Peyer's patch (tissue), 4 donors: ENCODE results near the gene RERE. TPM values are rescaled to one million over a fixed set of nuclear protein-coding genes. Genes with fewer than 3 reads are reported as not detected.

Source experiments
- DNase-seq, 3 donors: peaks; one replicate each; pipeline ENCODE4 v3.0.0-alpha.2; 2017 to 2019
- H3K27ac ChIP-seq, 4 donors: fragments of 200-600 bp; sonication (generic); one replicate each; pipeline ENCODE4 v1.5.1; 2016 to 2019
- H3K27me3 ChIP-seq, 2 donors: fragments of 200-600 bp; sonication (generic); one replicate each; pipeline ENCODE4 v1.5.1; 2019
- H3K36me3 ChIP-seq, 3 donors: fragments of 200-600 bp; sonication (generic); one replicate each; pipeline ENCODE4 v1.5.1; 2016 to 2019
- H3K4me1 ChIP-seq, 4 donors: fragments of 200-600 bp; sonication (generic); one replicate each; pipeline ENCODE4 v1.5.1; 2016 to 2019
- H3K4me3 ChIP-seq, 4 donors: fragments of 200-600 bp; sonication (generic); 1 replicate in 3 of 4; 2 replicates in 1 of 4; pipeline ENCODE4 v1.5.1; 2016 to 2019; ENCODE audit warnings: mild to moderate bottlenecking in 1 of 4
- H3K9me3 ChIP-seq, 4 donors: fragments of 200-600 bp; sonication (generic); one replicate each; pipeline ENCODE4 v1.5.1; 2016 to 2019; ENCODE audit warnings: mild to moderate bottlenecking in 1 of 4
- CTCF ChIP-seq, 6 experiments: fragments of 450-650 bp in 4 of 6; fragments of 200-600 bp in 2 of 6; sonication (generic) in 1 of 6; IDR thresholded peaks; one replicate each; pipeline ENCODE4 v1.5.1; 2017 to 2019; ENCODE audit warnings: antibody characterized with exemption in 6 of 6, mild to moderate bottlenecking in 3 of 6, moderate library complexity in 1 of 6
- POLR2A ChIP-seq, 2 donors: fragments of 450-650 bp; IDR thresholded peaks; one replicate each; pipeline ENCODE4 v1.5.1; 2017; ENCODE audit warnings: antibody characterized with exemption in 2 of 2, mild to moderate bottlenecking in 2 of 2, moderate library complexity in 2 of 2
- total RNA-seq, 4 donors: library from RNA; depleted of rRNA; stranded (reverse); fragments of >200 nt; gene quantifications; one replicate each; pipeline ENCODE4 v1.1.0, GENCODE V29; 2016

Gene RERE
- total RNA-seq, 4 donors from 2014 or later: 98.5 to 528 (median 110) TPM

- Histone ChIP-seq H3K36me3 (peaks cover 0 to 6% (median 0%) of the 10 kb centered on the region in 3 donors), H3K9me3 (no peaks in the 10 kb centered on the region), H3K4me1 (peaks cover 0 to 11% (median 0%) of the 10 kb centered on the region in 4 donors), H3K4me3 (no peak overlapping the region), H3K27ac (no peak overlapping the region), H3K27me3 (no peaks in the 10 kb centered on the region)
- DNase-seq: no peak
- TF ChIP-seq CTCF (IDR thresholded peaks at IDR 0.05) (no peak), POLR2A (IDR thresholded peaks at IDR 0.05) (no peak)
Measured at GRCh38 chr1:8651236-8651890, 166.1 kb downstream of the RERE start.

DNA sequence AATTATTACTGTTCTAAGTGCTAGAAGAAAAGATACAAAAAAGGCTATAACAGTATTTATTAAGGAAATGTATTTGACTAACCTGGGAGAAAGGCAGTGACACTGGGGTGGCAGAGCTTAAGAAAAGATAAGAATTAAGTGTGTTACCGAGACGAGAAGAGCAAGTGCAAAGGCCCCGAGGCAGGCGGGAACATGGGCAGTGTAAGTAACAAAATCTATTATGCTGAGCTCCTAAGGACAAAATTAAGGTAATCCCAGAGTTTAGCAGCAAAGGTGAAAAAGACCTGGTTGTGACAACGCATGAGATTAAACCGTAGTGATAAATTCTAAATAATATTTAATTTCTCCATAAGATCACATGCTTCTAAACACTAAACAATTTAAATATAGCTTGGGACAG lies 167.6 kb downstream of the RERE start:
- TF ChIP-seq CTCF (IDR thresholded peaks at IDR 0.05): no peak
- no peak for TF ChIP-seq POLR2A (IDR thresholded peaks at IDR 0.05)
- peaks cover 0 to 11% (median 0%) of the 10 kb centered on the region in 4 donors for H3K4me1 ChIP-seq

DNA sequence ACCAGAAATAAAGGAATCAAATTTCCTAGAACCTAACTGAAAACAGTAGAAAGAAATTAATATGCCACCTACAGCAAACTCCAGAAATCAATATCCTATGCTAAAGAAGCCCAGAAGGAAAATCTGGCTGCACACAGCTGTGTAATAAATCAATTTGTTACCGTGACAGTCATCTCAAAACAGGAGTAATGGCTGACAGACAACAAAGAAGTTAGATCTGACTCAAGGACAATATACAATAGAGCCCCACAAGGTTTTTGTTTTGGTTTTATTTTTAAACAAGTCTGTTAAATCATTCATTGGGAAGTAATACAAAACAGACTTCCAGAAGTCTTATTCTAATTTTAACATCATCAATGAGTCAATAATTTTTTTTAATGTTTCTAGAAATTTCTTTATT lies 168.4 kb downstream of the RERE start:
- H3K9me3 ChIP-seq: no peaks in the 10 kb centered on the region

More for the DNA sequence above, 167.6 kb downstream of the RERE start:
- Histone ChIP-seq H3K27ac (no peak overlapping the region), H3K9me3 (no peaks in the 10 kb centered on the region), H3K36me3 (no peaks in the 10 kb centered on the region), H3K4me3 (no peak overlapping the region), H3K27me3 (no peaks in the 10 kb centered on the region)
- no peak for DNase-seq

DNA sequence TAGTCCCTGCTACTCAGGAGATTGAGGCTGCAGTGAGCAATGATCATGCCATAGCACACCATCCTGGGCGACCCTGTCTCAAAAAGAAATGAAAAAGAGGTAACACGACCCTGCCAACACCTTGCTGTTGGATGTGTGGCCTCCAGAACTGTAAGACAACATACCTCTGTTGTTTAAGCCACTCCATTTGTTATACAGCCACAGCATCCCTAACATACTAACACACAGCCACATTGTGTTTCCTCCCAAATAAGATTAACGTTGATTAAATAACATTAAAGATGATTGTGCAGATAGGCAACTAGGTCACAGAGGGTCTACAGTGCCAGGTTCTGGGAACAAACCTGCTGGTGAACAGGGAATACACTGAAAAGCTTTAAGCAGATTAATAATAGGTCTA lies 170.4 kb downstream of the RERE start:
- DNase-seq: no peak
- TF ChIP-seq POLR2A (IDR thresholded peaks at IDR 0.05) (no peak), CTCF (IDR thresholded peaks at IDR 0.05) (no peak)
- Histone ChIP-seq H3K9me3 (no peaks in the 10 kb centered on the region), H3K4me1 (peaks cover 0 to 3% (median 0%) of the 10 kb centered on the region in 4 donors), H3K4me3 (no peak overlapping the region), H3K27ac (no peak overlapping the region), H3K36me3 (no peaks in the 10 kb centered on the region), H3K27me3 (no peaks in the 10 kb centered on the region)

More for the DNA sequence above, 168.4 kb downstream of the RERE start:
- DNase-seq: no peak
- H3K27ac ChIP-seq: no peak overlapping the region
- H3K4me1 ChIP-seq: peaks cover 0 to 11% (median 0%) of the 10 kb centered on the region in 4 donors
- TF ChIP-seq CTCF (IDR thresholded peaks at IDR 0.05): no peak
- no peak for TF ChIP-seq POLR2A (IDR thresholded peaks at IDR 0.05)
- no peaks in the 10 kb centered on the region for H3K27me3 ChIP-seq
- no peak overlapping the region for H3K4me3 ChIP-seq
- no peaks in the 10 kb centered on the region for H3K36me3 ChIP-seq

DNA sequence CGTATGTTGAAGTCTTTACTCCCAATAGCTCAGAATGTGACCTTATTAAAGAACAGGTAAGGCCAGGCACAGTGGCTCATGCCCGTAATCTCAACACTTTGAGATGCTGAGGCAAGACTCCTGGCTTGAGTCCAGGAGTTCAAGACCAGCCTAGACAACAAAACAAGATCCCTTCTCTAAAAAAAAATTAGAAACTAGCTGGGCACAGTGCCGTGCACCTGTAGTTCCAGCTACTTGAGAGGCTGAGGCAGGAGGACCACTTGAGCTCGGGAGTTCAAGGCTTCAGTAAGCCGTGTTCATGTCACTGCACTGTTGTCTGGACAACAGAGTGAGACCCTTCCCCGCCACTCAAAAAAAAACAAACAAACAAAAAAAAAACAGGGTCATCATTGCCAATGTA lies 171.3 kb downstream of the RERE start:
- Histone ChIP-seq H3K27me3 (no peaks in the 10 kb centered on the region), H3K36me3 (no peaks in the 10 kb centered on the region), H3K4me1 (no peaks in the 10 kb centered on the region), H3K4me3 (no peak overlapping the region), H3K27ac (no peak overlapping the region), H3K9me3 (no peaks in the 10 kb centered on the region)
- TF ChIP-seq POLR2A (IDR thresholded peaks at IDR 0.05) (no peak), CTCF (IDR thresholded peaks at IDR 0.05) (no peak)
- DNase-seq: no peak
